IMR-90 (cell line): ENCODE data around the gene SRPRA. TPM values are rescaled to one million over a fixed set of nuclear protein-coding genes. Genes with fewer than 3 reads are reported as not detected.

Experiments
- ATAC-seq: fragments of 200-7000 bp; cut with Tn5 transposase; 2 replicates; pipeline ENCODE4 v1.9.1; 2020; ENCODE audit warnings: low read depth, mild to moderate bottlenecking, moderate library complexity
- BruUV-seq: library from RNA; stranded (reverse); fragments of 400-500 nt; replicated peaks from 2 replicates; lab custom pipeline; 2021; lab: Mats Ljungman, UMichigan
- CTCF ChIA-PET: fragments of 300-600 bp; formaldehyde crosslinking; extraction: SDS; loops from one replicate; lab custom pipeline; 2021; ENCODE audit warnings: antibody characterized with exemption; lab: Yijun Ruan, JAX
- POLR2A ChIA-PET: fragments of 300-600 bp; sonication (Branson Sonifier 250); formaldehyde crosslinking; loops from one replicate; lab custom pipeline; 2022; ENCODE audit warnings: antibody characterized with exemption; ENCODE audit not compliant: unreplicated experiment; lab: Charles Lee
- DNase-seq: peaks from one replicate; pipeline ENCODE4 v3.0.0; 2013
- H2AFZ ChIP-seq: replicated peaks from 2 replicates; pipeline ENCODE3; 2013; ENCODE audit warnings: low read length, mild to moderate bottlenecking; ENCODE audit not compliant: poor library complexity
- H2AK5ac ChIP-seq: 2 replicates; pipeline ENCODE4 v1.6.1; 2013; ENCODE audit warnings: low read depth, low read length, inconsistent platforms
- H2AK9ac ChIP-seq: replicated peaks from 2 replicates; pipeline ENCODE3; 2013; ENCODE audit warnings: mild to moderate bottlenecking, low read depth, low read length, moderate library complexity; ENCODE audit not compliant: poor library complexity
- H2BK120ac ChIP-seq: 2 replicates; pipeline ENCODE4 v1.6.1; 2013; ENCODE audit warnings: low read depth, low read length, inconsistent platforms
- H2BK15ac ChIP-seq: 3 replicates; pipeline ENCODE4 v1.6.1; 2013; ENCODE audit warnings: low read depth, low read length, inconsistent platforms
- H2BK20ac ChIP-seq: 2 replicates; pipeline ENCODE4 v1.6.1; 2013; ENCODE audit warnings: low read depth, mild to moderate bottlenecking, inconsistent platforms, low read length, moderate library complexity
- H2BK5ac ChIP-seq: 2 replicates; pipeline ENCODE4 v1.6.1; 2013; ENCODE audit warnings: mild to moderate bottlenecking, low read depth, low read length, inconsistent platforms; ENCODE audit not compliant: poor library complexity, severe bottlenecking
- H3K14ac ChIP-seq: replicated peaks from 2 replicates; pipeline ENCODE4 v1.6.1; 2013; ENCODE audit warnings: low read depth, low read length, inconsistent platforms
- H3K18ac ChIP-seq: 2 replicates; pipeline ENCODE4 v1.6.1; 2013; ENCODE audit warnings: low read depth, low read length, control low read depth
- H3K23ac ChIP-seq: 2 replicates; pipeline ENCODE4 v1.6.1; 2013; ENCODE audit warnings: low read depth, low read length, inconsistent platforms
- H3K27ac ChIP-seq: 2 replicates; pipeline ENCODE4 v1.5.1; 2013; ENCODE audit warnings: mild to moderate bottlenecking, control low read depth, low read length; ENCODE audit not compliant: insufficient read depth
- H3K27me3 ChIP-seq: 2 replicates; pipeline ENCODE4 v1.6.1; 2013; ENCODE audit warnings: low read length; ENCODE audit not compliant: control insufficient read depth, insufficient read depth
- H3K36me3 ChIP-seq: 2 replicates; pipeline ENCODE4 v1.6.1; 2013; ENCODE audit warnings: low read length, mixed read lengths; ENCODE audit not compliant: control insufficient read depth, insufficient read depth
- H3K4ac ChIP-seq: 2 replicates; pipeline ENCODE4 v1.6.1; 2013; ENCODE audit warnings: low read depth, low read length, inconsistent platforms
- H3K4me1 ChIP-seq: 2 replicates; pipeline ENCODE4 v1.6.1; 2013; ENCODE audit warnings: low read length, mixed read lengths; ENCODE audit not compliant: control insufficient read depth, insufficient read depth
- H3K4me2 ChIP-seq: 2 replicates; pipeline ENCODE4 v1.6.1; 2013; ENCODE audit warnings: low read depth, mild to moderate bottlenecking, control low read depth, low read length, moderate library complexity
- H3K4me3 ChIP-seq: 2 replicates; pipeline ENCODE4 v1.5.1; 2013; ENCODE audit warnings: low read depth, mild to moderate bottlenecking, control low read depth, low read length, moderate library complexity; ENCODE audit not compliant: insufficient read depth
- H3K56ac ChIP-seq: 2 replicates; pipeline ENCODE4 v1.6.1; 2013; ENCODE audit warnings: low read length, inconsistent platforms; ENCODE audit not compliant: insufficient read depth; ENCODE audit errors: extremely low read depth
- H3K79me1 ChIP-seq, 2 experiments: 2 replicates each; pipeline ENCODE4 v1.6.1; 2013; ENCODE audit warnings: low read length in 2 of 2, inconsistent platforms in 1 of 2, low read depth in 1 of 2
- H3K9ac ChIP-seq: 2 replicates; pipeline ENCODE4 v1.6.1; 2013; ENCODE audit warnings: low read depth, low read length, control low read depth
- H3K9me1 ChIP-seq: 2 replicates; pipeline ENCODE4 v1.6.1; 2013; ENCODE audit warnings: low read length, inconsistent platforms; ENCODE audit not compliant: insufficient read depth
- H3K9me3 ChIP-seq: 2 replicates; pipeline ENCODE4 v1.6.1; 2013; ENCODE audit warnings: low read length; ENCODE audit not compliant: control insufficient read depth, insufficient read depth
- H4K20me1 ChIP-seq: 2 replicates; pipeline ENCODE4 v1.6.1; 2013; ENCODE audit warnings: low read length, inconsistent platforms; ENCODE audit not compliant: insufficient read depth
- H4K5ac ChIP-seq: 2 replicates; pipeline ENCODE4 v1.6.1; 2013; ENCODE audit warnings: mild to moderate bottlenecking, low read depth, low read length, control low read depth
- H4K8ac ChIP-seq, 2 experiments: 2 replicates each; pipeline ENCODE4 v1.6.1; 2013; ENCODE audit warnings: low read depth in 2 of 2, low read length in 2 of 2, control low read depth in 1 of 2, inconsistent platforms in 1 of 2
- H4K91ac ChIP-seq: 2 replicates; pipeline ENCODE4 v1.6.1; 2013; ENCODE audit warnings: low read depth, low read length, inconsistent platforms; ENCODE audit not compliant: insufficient read depth
- BHLHE40 ChIP-seq: fragments of 150-350 bp; IDR thresholded peaks from 2 replicates; pipeline ENCODE4 v1.6.1; 2016; ENCODE audit warnings: mild to moderate bottlenecking, low read depth, low read length
- CEBPB ChIP-seq: IDR thresholded peaks from 2 replicates; pipeline ENCODE4 v1.6.1; 2012; ENCODE audit warnings: low read depth, low read length, improper control_type of control experiment
- CTCF ChIP-seq: conservative IDR thresholded peaks from 2 replicates; pipeline ENCODE4 v1.5.1; 2012; ENCODE audit warnings: mild to moderate bottlenecking, low read depth, low read length, improper control_type of control experiment
- FOS ChIP-seq: fragments of 150-350 bp; IDR thresholded peaks from 2 replicates; pipeline ENCODE4 v1.6.1; 2016; ENCODE audit warnings: low read depth, low read length
- MAFK ChIP-seq: IDR thresholded peaks from 2 replicates; pipeline ENCODE4 v1.6.1; 2012; ENCODE audit warnings: low read depth, low read length, improper control_type of control experiment
- MAZ ChIP-seq: IDR thresholded peaks from 2 replicates; pipeline ENCODE4 v1.6.1; 2012; ENCODE audit warnings: low read depth, mild to moderate bottlenecking, low read length, improper control_type of control experiment, moderate library complexity, borderline replicate concordance
- MXI1 ChIP-seq: IDR thresholded peaks from 2 replicates; pipeline ENCODE4 v1.6.1; 2012; ENCODE audit warnings: low read depth, mild to moderate bottlenecking, low read length, moderate library complexity, borderline replicate concordance
- NFE2L2 ChIP-seq: fragments of 150-350 bp; IDR thresholded peaks from 2 replicates; pipeline ENCODE4 v1.6.1; 2016; ENCODE audit warnings: low read depth, mild to moderate bottlenecking, low read length
- POLR2A ChIP-seq: IDR thresholded peaks from 2 replicates; pipeline ENCODE4 v1.6.1; 2012; ENCODE audit warnings: mild to moderate bottlenecking, low read depth, low read length
- RAD21 ChIP-seq: IDR thresholded peaks from 2 replicates; pipeline ENCODE4 v1.6.1; 2012; ENCODE audit warnings: low read length, improper control_type of control experiment
- RFX5 ChIP-seq: IDR thresholded peaks from 2 replicates; pipeline ENCODE4 v1.8.0; 2012; ENCODE audit warnings: low read depth, mild to moderate bottlenecking, low read length, moderate library complexity
- WGBS, 2 experiments: methylation state at CpG; one replicate each; pipeline versions ENCODE4 v1.1.5 to v1.1.7; 2013; ENCODE audit warnings: missing lambda C conversion rate in 2 of 2; ENCODE audit not compliant: insufficient read length in 1 of 2; ENCODE audit errors: extremely low coverage in 2 of 2; 5-methylcytosine and 5-hydroxymethylcytosine counted together
- dilution Hi-C: fragments of 300-500 bp; cut with HindIII; formaldehyde crosslinking; loops from one replicate; pipeline ENCODE4 v1.14.3; 2018; ENCODE audit warnings: low sequenced_read_pairs; ENCODE audit not compliant: unreplicated experiment
- in situ Hi-C: fragments of 300-500 bp; cut with MboI; formaldehyde crosslinking; loops from 3 replicates; pipeline ENCODE4 v1.14.3; 2019; ENCODE audit warnings: low sequenced_read_pairs, inconsistent platforms, mixed read lengths
- intact Hi-C: fragments of 100-400 bp; cut with micrococcal nuclease; formaldehyde crosslinking; loops from 2 replicates; pipeline ENCODE4 v1.10.0; 2022
- polyA plus RNA-seq, 3 experiments: library from polyadenylated mRNA; depleted of rRNA; stranded (reverse); fragments of >200 nt; gene quantifications; 2 replicates each; pipeline ENCODE4 v1.2.3, GENCODE V29; 2012; ENCODE audit warnings: low replicate concordance in 1 of 3
- total RNA-seq: library from RNA; depleted of rRNA; stranded (reverse); fragments of >200 nt; gene quantifications from 2 replicates; pipeline ENCODE4 v1.2.3, GENCODE V29; 2012

SRPRA gene
- total and polyA plus RNA-seq, 2 of the 4 experiments (the other 2 are of a cell fraction) = 108 to 131 TPM

- TF ChIP-seq MAZ (no peak), CEBPB (no peak), POLR2A (no peak)
Observed at GRCh38 chr11:126304457-126305075, 35.9 kb upstream of the SRPRA start (continued).

- peak; percentile 88 for DNase-seq
- CTCF ChIA-PET = interaction anchor here (1.2 kb wide), 1 partner anchor 177 kb away, joined by 6 read pairs; no protein-coding TSS in a partner anchor
- ATAC-seq = peak; percentile 99
- 0% methylated on average over 11 of the region's 61 CpGs; no CpG with 5 or more reads in 1 of the 2 experiments for WGBS, 2 experiments
- POLR2A ChIA-PET = interaction anchor here (0.6 to 0.9 kb wide), 2 partner anchors 341 to 1506 kb away, joined by 3 read pairs; no protein-coding TSS in a partner anchor
- Histone ChIP-seq H2AFZ (peak within 1 kb of the TSS; percentile 100), H3K36me3 (0 out of 2 replicates have a peak, but pooled peaks cover 2% of the 10 kb centered on the region), H3K23ac (peak within 1 kb of the TSS; percentile 99), H3K4me2 (peak within 1 kb of the TSS; percentile 79), H3K18ac (peak within 1 kb of the TSS; percentile 79), H3K14ac (peak within 1 kb of the TSS; percentile 99), H3K4me3 (peak within 1 kb of the TSS; percentile 55), H2AK9ac (peak within 1 kb of the TSS; percentile 86), H3K27ac (peak within 1 kb of the TSS; percentile 85), H3K27me3 (no peaks in the 10 kb centered on the region), H2BK120ac (peak within 1 kb of the TSS; percentile 98), H3K9me1 (no peaks in the 10 kb centered on the region), H2AK5ac (peak within 1 kb of the TSS; percentile 82; the same call in 1 of the 2 replicates), H2BK20ac (peak within 1 kb of the TSS; percentile 86), H4K20me1 (no peaks in the 10 kb centered on the region), H3K4ac (peak within 1 kb of the TSS; percentile 98), H3K9me3 (no peaks in the 10 kb centered on the region), H2BK15ac (peak within 1 kb of the TSS; percentile 99), H2BK5ac (peak within 1 kb of the TSS; percentile 91), H3K9ac (peak within 1 kb of the TSS; percentile 76), H3K56ac (peak within 1 kb of the TSS; percentile 92), H4K8ac (peak within 1 kb of the TSS; percentile 94 to 99), H3K79me1 (peaks cover 12 to 23% of the 10 kb centered on the region in 2 experiments), H3K4me1 (peaks cover 3% of the 10 kb centered on the region; the same call in 1 of the 2 replicates), H4K91ac (peak within 1 kb of the TSS; percentile 98), H4K5ac (peak within 1 kb of the TSS; percentile 77)
- intact Hi-C loops = loop anchor here (1.0 to 10.0 kb wide), 2 partner anchors 14 to 1731 kb away; no protein-coding TSS in a partner anchor
- BruUV-seq = no TSS peak
- dilution Hi-C loops = no loop called here
- in situ Hi-C loops = loop anchor here (10.0 to 25.0 kb wide), 4 partner anchors 301 to 1033 kb away; no protein-coding TSS in a partner anchor
- TF ChIP-seq RFX5 = no peak
- TF ChIP-seq POLR2A = peak; percentile 90
- no peak for TF ChIP-seq NFE2L2
- no peak for TF ChIP-seq MAFK
- TF ChIP-seq CTCF = no peak
- no peak for TF ChIP-seq FOS
- TF ChIP-seq MAZ = peak; percentile 73; the same call in 1 of the 2 replicates
- no peak for TF ChIP-seq RAD21
- TF ChIP-seq MXI1 = peak; percentile 97
- TF ChIP-seq CEBPB = no peak
- TF ChIP-seq BHLHE40 = peak; percentile 60; the same call in 1 of the 2 replicates
Observed at GRCh38 chr11:126303623-126304456, 35.1 kb upstream of the SRPRA start, which contains the start of gene DCPS. TSS of gene DCPS (plus strand) at chr11:126304060. CDS start at chr11:126304081, 21 bp downstream.
